Heart right ventricle (tissue), 16 donors: Measurements from ENCODE around the gene PRICKLE4. TPM values are rescaled to one million over a fixed set of nuclear protein-coding genes. Genes with fewer than 3 reads are reported as not detected.

Experiments
- ATAC-seq, 8 donors: fragments of 200-7000 bp; cut with Tn5 transposase; one replicate each; pipeline ENCODE4 v1.9.1; 2020; ENCODE audit warnings: mild to moderate bottlenecking in 8 of 8, moderate library complexity in 8 of 8, moderate number of reproducible peaks in 1 of 8
- DNase-seq, 2 donors: peaks; one replicate each; pipeline ENCODE4 v3.0.0-alpha.2; 2020
- H3K27ac ChIP-seq, 10 donors: fragments of 200-600 bp; sonication (generic) in 2 of 10; one replicate each; pipeline versions ENCODE4 v1.5.0 to v1.8.0; 2020 to 2022; ENCODE audit warnings: mild to moderate bottlenecking in 3 of 10
- H3K27me3 ChIP-seq, 7 donors: fragments of 200-600 bp; one replicate each; pipeline ENCODE4 v1.8.0; 2021 to 2022; ENCODE audit warnings: mild to moderate bottlenecking in 2 of 7
- H3K36me3 ChIP-seq, 9 donors: fragments of 200-600 bp; sonication (generic) in 1 of 9; one replicate each; pipeline versions ENCODE4 v1.5.0 to v1.8.0; 2020 to 2022; ENCODE audit warnings: mild to moderate bottlenecking in 2 of 9
- H3K4me1 ChIP-seq, 9 donors: fragments of 200-600 bp; sonication (generic) in 1 of 9; one replicate each; pipeline versions ENCODE4 v1.5.0 to v1.8.0; 2020 to 2022; ENCODE audit warnings: mild to moderate bottlenecking in 4 of 9
- H3K4me3 ChIP-seq, 10 donors: fragments of 200-600 bp; sonication (generic) in 2 of 10; one replicate each; pipeline versions ENCODE4 v1.5.0 to v1.8.0; 2020 to 2022; ENCODE audit warnings: mild to moderate bottlenecking in 7 of 10, moderate library complexity in 2 of 10
- H3K9me3 ChIP-seq, 11 donors: fragments of 200-600 bp in 10 of 11; sonication (generic) in 2 of 11; one replicate each; pipeline versions ENCODE4 v1.5.0 to v1.8.0; 2013 to 2022; ENCODE audit warnings: mild to moderate bottlenecking in 2 of 11, control low read depth in 1 of 11, moderate library complexity in 1 of 11
- CTCF ChIP-seq, 9 donors: fragments of 200-600 bp; sonication (generic) in 2 of 9; IDR thresholded peaks; one replicate each; pipeline versions ENCODE4 v1.5.0 to v1.8.0; 2021 to 2022; ENCODE audit warnings: antibody characterized with exemption in 9 of 9, mild to moderate bottlenecking in 5 of 9, moderate library complexity in 1 of 9
- WGBS, 2 donors: extraction: QIAGEN DNeasy Blood & Tissue Kit; methylation state at CpG; one replicate each; pipeline ENCODE4 v1.1.7; 2013; ENCODE audit warnings: inconsistent platforms in 1 of 2; 5-methylcytosine and 5-hydroxymethylcytosine counted together
- intact Hi-C, 10 donors: fragments of 100-400 bp; cut with DNase I; formaldehyde crosslinking; loops; one replicate each; pipeline versions ENCODE4 v1.11.1 to v1.14.2; 2022
- polyA plus RNA-seq, 2 donors: library from polyadenylated mRNA; stranded (reverse); fragments of 200-250 nt; gene quantifications; one replicate each; pipeline ENCODE4 v1.2.3, GENCODE V29; 2013
- total RNA-seq, 10 donors: library from RNA; stranded (reverse); fragmentation: NEBNext Ultra II Directional in 3 of 10; extraction: Animal tissue kit (Norgen Biotek cat#: 25700) in 3 of 10; gene quantifications; one replicate each; pipeline versions ENCODE4 v1.2.1 to v1.2.4, GENCODE V29; 2021 to 2023
- donor health status: Arrhythmogenic right ventricular cardiomyopathy.
- donor health status: ischemic (EF 13 %, LVEDD 7.1; RV severe dilation, severe dysfunction).
- donor health status: healthy with polysubstance abuse.
- donor health status: DM: no; HTN: yes; CAD: no.
- donor health status: DM: no; HTN: no; CAD: no.
- donor health status: ischemic (EF 25% LVEDD 6.9; RV normal size, moderate dysfunction).
- donor health status: ischemic (EF 25% LVEDD 5.7; RV mildly dilated, moderate dysfunction).
- donor health status: healthy.
- donor health status: DM: yes; HTN: yes; CAD: no.
- donor health status: Ischemic cardiomyopathy.
- donor health status: ischemic (EF 35%, LVEDD 5.7; RV mildly dilated, moderate dysfunction).
- donor health status: nonischemic (EF 11% LVEDD 7.7; RV severe dilation, severe dysfunction).
- donor health status: DM: yes; HTN: yes; CAD: no.
- donor health status: PGD.
- donor health status: ischemic (EF 29% LVEDD 5.4; RV normal size, mild dysfunction).
- donor health status: nonischemic (EF 23%, LVEDD 6.1; RV moderate dilation, normal function).

PRICKLE4 gene
- total and polyA plus RNA-seq, 12 donors = 0.38 to 6.1 (median 1.9) TPM

DNA sequence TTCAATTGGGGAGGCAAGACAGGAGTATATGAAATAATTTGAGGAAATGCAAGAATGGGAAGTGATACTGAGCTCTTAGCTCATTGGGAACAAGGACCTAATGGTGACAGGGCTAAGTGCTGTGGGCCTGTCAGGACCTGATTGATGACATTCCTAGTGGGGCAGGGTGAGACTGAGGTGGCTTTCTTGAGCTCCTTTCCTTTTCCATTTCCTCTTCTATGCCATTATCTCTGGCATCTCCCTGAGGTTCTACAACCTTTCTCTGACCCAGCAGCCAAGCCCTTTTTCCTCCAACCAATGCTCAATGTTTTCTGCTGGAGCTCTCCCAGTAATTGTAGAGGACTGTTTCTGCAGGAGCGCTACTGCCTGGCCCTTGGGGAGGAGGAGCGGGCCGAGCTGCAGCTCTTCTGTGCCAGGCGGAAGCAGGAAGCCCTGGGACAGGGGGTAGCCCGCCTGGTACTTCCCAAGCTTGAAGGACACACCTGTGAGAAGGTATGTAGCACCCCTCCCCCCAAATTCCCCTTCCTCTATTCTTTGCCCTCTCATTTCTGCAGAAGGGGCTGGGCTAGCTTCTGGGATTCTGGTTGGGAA, 4.1 kb downstream of the PRICKLE4 start:
- Histone ChIP-seq H3K4me1 (peaks cover 17 to 72% (median 52%) of the 10 kb centered on the region in 9 donors), H3K4me3 (no peak overlapping the region), H3K27ac (peak overlapping the region in 2 of 10 donors; percentile 37 to 97), H3K36me3 (peaks cover 0 to 33% (median 7%) of the 10 kb centered on the region in 9 donors), H3K27me3 (no peaks in the 10 kb centered on the region), H3K9me3 (no peaks in the 10 kb centered on the region)
- intact Hi-C loops = loop anchor here in 8 of 10 donors (5.0 to 10.0 kb wide), 10 partner anchors 47 to 430 kb away; partner anchors contain the start of genes BYSL (in 3 of the 8), MED20 (in 3 of the 8), CCND3 (in 2 of the 8) and MRPS10 (in 2 of the 8)
- no peak for TF ChIP-seq CTCF (IDR thresholded peaks at IDR 0.05)
- DNase-seq (no peak), ATAC-seq (no peak)
- 64 to 77% methylated on average over 5 of the region's 5 CpGs for WGBS, 2 donors

- peak in 1 of 2 donors; percentile 52 for DNase-seq
Measured at GRCh38 chr6:41785254-41785653, 4.7 kb downstream of the PRICKLE4 start.

DNA sequence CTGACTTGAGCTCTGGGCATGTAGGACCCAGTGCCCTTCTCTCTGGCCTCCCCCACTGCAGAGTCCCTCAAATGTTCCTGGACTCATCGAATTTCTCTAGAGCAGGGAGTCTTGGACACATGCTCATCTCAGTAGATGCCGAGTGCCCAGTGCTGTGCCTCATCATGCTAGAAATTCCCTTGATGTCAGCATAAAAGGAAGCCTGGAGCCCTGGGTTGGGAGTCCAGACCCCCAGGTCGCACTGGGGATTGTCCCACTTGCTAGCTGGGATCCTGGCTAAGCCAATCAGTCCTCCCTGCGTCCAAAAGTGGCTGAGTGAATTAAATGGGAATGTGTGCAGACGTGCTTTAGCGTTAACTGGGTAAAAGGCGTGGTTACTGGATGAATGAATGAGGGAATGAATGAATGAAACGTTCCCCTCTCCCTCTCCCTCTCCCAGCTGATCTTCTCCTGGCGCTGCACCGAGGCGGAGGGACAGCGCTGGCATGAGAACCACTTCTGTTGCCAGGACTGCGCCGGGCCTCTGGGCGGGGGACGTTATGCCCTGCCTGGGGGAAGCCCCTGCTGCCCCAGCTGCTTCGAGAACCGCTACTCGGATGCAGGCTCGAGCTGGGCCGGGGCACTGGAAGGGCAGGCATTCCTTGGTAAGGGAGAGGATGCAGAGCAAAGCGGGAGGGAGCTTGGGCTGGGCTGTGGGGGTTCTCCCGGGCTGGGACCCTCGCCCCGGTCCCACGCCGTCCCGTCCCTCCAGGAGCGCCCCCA, 5.3 kb downstream of the PRICKLE4 start:
- peak in 1 of 2 donors; percentile 42 for DNase-seq
- peak overlapping the region in 9 of 10 donors; percentile 90 to 97 (median 94) for H3K27ac ChIP-seq
- peaks cover 15 to 75% (median 57%) of the 10 kb centered on the region in 9 donors for H3K4me1 ChIP-seq
- H3K4me3 ChIP-seq = peak overlapping the region in 9 of 10 donors; percentile 64 to 96 (median 83)
- no peaks in the 10 kb centered on the region for H3K9me3 ChIP-seq
- TF ChIP-seq CTCF (IDR thresholded peaks at IDR 0.05) = no peak
- H3K27me3 ChIP-seq = no peaks in the 10 kb centered on the region
- peaks cover 0 to 45% (median 7%) of the 10 kb centered on the region in 9 donors for H3K36me3 ChIP-seq
- whole genome bisulfite sequencing, 2 donors = 18 to 27% methylated on average over 22 to 29 of the region's 29 CpGs
- intact Hi-C loops = loop anchor here in 7 of 10 donors (2.0 to 10.0 kb wide), 9 partner anchors 61 to 429 kb away; partner anchors contain the start of genes BYSL (in 6 of the 7), MED20 (in 6 of the 7), CCND3 (in 2 of the 7) and MRPS10 (in 2 of the 7)
- peak in 2 of 8 donors; percentile 4 to 23 for ATAC-seq

More at GRCh38 chr6:41785254-41785653, 4.7 kb downstream of the PRICKLE4 start:
- Histone ChIP-seq H3K36me3 (peaks cover 0 to 39% (median 7%) of the 10 kb centered on the region in 9 donors), H3K27me3 (no peaks in the 10 kb centered on the region), H3K4me3 (peak overlapping the region in 1 of 10 donors; percentile 83), H3K9me3 (no peaks in the 10 kb centered on the region), H3K27ac (peak overlapping the region in 5 of 10 donors; percentile 37 to 97 (median 95)), H3K4me1 (peaks cover 17 to 74% (median 58%) of the 10 kb centered on the region in 9 donors)
- intact Hi-C loops = loop anchor here in 6 of 10 donors (5.0 to 10.0 kb wide), 7 partner anchors 100 to 430 kb away; partner anchors contain the start of genes BYSL (in 3 of the 6), MED20 (in 3 of the 6), CCND3 (in 2 of the 6) and MRPS10 (in 2 of the 6)
- ATAC-seq = peak in 3 of 8 donors; percentile 5 to 14 (median 8)
- no peak for TF ChIP-seq CTCF (IDR thresholded peaks at IDR 0.05)
- 62 to 73% methylated on average over 11 of the region's 11 CpGs for WGBS, 2 donors
